Loucy (cell line): ENCODE data around the gene PKP4.

Experiments used
- EZH2phosphoT487 ChIP-seq: fragments of 200-600 bp; IDR thresholded peaks from 2 replicates; pipeline ENCODE4 v1.6.1; 2018; ENCODE audit warnings: antibody characterized with exemption, mild to moderate bottlenecking, moderate library complexity, borderline replicate concordance
- TF ChIP-seq, protein P1 (sequence below): fragments of 200-600 bp; sonication (generic); conservative IDR thresholded peaks from 2 replicates; pipeline ENCODE4 v1.5.1; 2014; ENCODE audit warnings: mild to moderate bottlenecking, antibody characterized with exemption, low read length

DNA sequence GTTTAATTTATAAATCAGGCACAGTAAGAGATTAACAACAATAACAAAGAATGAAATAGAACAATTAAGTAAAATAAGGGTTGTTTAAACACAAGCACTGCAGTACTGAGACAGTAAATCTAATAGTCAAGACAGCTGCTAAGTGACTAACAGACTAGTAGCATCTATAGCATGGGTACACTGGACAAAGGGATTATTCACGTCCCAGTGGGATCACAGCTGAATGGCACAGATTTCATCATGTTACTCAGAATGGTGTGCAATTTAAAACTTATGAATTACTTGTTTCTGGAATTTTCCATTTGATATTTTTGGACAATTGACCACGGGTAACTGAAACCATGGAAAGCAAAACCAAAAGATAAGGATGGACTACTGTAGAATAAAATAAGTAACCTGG, 176.5 kb downstream of the PKP4 start:
- TF ChIP-seq, protein P1, sequence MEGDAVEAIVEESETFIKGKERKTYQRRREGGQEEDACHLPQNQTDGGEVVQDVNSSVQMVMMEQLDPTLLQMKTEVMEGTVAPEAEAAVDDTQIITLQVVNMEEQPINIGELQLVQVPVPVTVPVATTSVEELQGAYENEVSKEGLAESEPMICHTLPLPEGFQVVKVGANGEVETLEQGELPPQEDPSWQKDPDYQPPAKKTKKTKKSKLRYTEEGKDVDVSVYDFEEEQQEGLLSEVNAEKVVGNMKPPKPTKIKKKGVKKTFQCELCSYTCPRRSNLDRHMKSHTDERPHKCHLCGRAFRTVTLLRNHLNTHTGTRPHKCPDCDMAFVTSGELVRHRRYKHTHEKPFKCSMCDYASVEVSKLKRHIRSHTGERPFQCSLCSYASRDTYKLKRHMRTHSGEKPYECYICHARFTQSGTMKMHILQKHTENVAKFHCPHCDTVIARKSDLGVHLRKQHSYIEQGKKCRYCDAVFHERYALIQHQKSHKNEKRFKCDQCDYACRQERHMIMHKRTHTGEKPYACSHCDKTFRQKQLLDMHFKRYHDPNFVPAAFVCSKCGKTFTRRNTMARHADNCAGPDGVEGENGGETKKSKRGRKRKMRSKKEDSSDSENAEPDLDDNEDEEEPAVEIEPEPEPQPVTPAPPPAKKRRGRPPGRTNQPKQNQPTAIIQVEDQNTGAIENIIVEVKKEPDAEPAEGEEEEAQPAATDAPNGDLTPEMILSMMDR = no peak
- TF ChIP-seq EZH2phosphoT487 = no peak
